AG04449 (cell line): Measurements from ENCODE around the gene ZNF282.
A peak's percentile ranks its signal among the peaks of the same experiment; 100 is the strongest.

Experiments used
- CTCF ChIA-PET: fragments of 350-600 bp; formaldehyde crosslinking; extraction: SDS; loops from one replicate; lab custom pipeline; 2021; ENCODE audit warnings: antibody characterized with exemption; lab: Yijun Ruan, JAX
- POLR2A ChIA-PET: fragments of 400-600, 350-600 bp; formaldehyde crosslinking; extraction: SDS; loops from one replicate; lab custom pipeline; 2020; ENCODE audit warnings: antibody characterized with exemption, inconsistent platforms; lab: Yijun Ruan, JAX
- DNase-seq: peaks from one replicate; pipeline ENCODE4 v3.0.0-alpha.2; 2010; ENCODE audit warnings: low read depth, low spot score
- H3K4me3 ChIP-seq: 2 replicates; pipeline ENCODE4 v1.5.1; 2011; ENCODE audit warnings: low read depth, mild to moderate bottlenecking, control low read depth, low read length
- TF ChIP-seq, protein P1 (sequence below): IDR thresholded peaks from one replicate; pipeline ENCODE4 v1.5.1; 2011; ENCODE audit warnings: mild to moderate bottlenecking, moderate library complexity, low read length, control low read depth, inconsistent platforms; ENCODE audit not compliant: insufficient read depth; ENCODE audit errors: missing control alignments

Gene ZNF282

DNA sequence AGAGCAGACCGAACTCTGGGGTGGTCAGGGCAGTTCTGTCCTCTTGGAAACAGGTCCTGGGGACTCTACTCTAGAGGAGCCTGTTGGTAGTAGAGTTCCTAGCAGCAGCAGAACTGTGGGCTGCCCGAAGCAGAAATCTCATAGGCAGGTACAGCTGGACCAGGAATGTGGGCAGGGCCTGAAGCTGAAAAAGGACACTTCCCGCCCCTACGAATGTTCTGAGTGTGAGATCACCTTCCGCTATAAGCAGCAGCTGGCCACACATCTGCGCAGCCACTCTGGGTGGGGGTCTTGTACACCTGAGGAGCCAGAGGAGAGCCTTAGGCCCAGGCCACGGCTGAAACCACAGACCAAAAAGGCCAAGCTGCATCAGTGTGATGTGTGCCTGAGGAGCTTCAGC, 58.3 kb downstream of the ZNF282 start:
- CTCF ChIA-PET: interaction anchor here (0.5 to 2.4 kb wide), 3 partner anchors 8 to 56 kb away, joined by 3 to 30 read pairs (median 4); partner anchors contain the start of gene ZNF783
- no peak overlapping the region for H3K4me3 ChIP-seq
- no peak for DNase-seq
- POLR2A ChIA-PET: interaction anchor here (1.3 kb wide), 1 partner anchor 8 kb away, joined by 4 read pairs; the partner anchor contains the start of gene ZNF783
- TF ChIP-seq, protein P1, sequence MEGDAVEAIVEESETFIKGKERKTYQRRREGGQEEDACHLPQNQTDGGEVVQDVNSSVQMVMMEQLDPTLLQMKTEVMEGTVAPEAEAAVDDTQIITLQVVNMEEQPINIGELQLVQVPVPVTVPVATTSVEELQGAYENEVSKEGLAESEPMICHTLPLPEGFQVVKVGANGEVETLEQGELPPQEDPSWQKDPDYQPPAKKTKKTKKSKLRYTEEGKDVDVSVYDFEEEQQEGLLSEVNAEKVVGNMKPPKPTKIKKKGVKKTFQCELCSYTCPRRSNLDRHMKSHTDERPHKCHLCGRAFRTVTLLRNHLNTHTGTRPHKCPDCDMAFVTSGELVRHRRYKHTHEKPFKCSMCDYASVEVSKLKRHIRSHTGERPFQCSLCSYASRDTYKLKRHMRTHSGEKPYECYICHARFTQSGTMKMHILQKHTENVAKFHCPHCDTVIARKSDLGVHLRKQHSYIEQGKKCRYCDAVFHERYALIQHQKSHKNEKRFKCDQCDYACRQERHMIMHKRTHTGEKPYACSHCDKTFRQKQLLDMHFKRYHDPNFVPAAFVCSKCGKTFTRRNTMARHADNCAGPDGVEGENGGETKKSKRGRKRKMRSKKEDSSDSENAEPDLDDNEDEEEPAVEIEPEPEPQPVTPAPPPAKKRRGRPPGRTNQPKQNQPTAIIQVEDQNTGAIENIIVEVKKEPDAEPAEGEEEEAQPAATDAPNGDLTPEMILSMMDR: no peak

DNA sequence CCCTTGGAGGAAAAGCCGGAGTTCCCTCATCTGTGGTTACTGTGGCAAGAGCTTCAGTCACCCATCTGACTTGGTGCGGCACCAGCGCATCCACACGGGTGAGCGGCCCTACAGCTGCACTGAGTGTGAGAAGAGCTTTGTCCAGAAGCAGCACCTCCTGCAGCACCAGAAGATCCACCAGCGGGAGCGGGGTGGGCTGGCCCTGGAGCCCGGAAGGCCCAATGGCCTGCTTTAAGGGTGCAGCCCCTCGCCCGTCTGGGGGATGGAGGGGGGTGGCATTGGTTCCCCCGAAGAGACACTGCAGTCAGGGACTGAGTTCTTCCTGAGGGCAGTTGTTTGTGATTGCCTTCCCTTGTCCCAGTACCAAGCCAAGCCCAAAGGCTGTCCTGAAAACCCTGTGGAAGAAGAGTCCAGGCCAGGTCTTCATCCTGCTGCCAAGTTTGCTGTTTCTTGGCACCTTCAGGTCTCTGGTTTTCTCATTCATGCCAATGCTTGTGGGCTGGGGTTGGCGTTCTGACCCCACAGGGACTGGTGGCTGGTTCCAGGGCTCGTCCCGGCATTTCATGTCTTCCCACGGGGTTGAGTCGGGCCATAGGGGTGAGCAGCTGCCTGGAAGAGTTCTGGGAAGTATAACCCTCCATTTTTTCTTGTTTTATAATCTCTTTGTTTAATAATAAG, 59.0 kb downstream of the ZNF282 start:
- CTCF ChIA-PET: no interaction called here
- TF ChIP-seq, protein P1: no peak
- DNase-seq: no peak
- H3K4me3 ChIP-seq: no peak overlapping the region
- POLR2A ChIA-PET: no interaction called here

DNA sequence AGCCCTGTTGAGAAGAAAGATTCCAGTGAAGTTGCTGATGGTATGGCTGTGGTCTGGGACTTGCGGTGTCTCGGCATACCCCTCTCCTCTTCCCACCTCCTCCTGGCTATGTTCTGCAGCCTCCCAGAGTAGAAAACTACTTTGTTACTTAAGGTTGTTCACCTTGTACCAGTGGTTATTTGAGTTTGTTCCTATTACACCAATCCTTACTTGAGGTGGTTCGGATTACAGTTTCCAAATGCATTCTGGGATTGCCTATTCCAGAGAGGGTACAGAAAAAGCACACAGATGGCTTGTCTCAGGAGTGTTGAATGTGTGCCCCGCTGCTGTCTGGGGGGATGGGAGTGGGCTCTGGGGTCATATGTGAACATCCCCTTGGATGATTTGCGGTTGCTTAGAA, 59.8 kb downstream of the ZNF282 start:
- no peak overlapping the region for H3K4me3 ChIP-seq
- TF ChIP-seq, protein P1: no peak
- ChIA-PET CTCF (no interaction called here), POLR2A (no interaction called here)
- DNase-seq: no peak

DNA sequence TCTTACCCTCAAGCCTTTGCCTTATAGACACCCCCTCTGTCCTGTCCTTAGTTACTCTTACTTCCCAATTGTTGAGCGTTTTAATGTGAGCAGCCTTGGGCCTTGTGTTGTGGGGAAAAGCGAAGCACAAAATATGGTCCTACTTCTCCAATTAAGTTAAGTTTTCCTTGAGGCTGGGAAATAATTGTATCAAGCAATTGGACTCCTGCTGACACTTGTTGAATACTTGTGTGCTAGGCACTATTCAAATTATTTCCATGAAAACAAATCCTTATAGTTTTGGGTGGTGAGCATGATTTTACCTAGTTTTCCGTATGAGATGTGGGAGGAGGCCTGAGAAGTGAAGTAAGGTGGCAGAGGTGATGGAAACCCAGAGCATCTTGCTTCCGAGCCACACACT, 61.2 kb downstream of the ZNF282 start:
- no peak for DNase-seq
- no peak overlapping the region for H3K4me3 ChIP-seq
- POLR2A ChIA-PET: no interaction called here
- CTCF ChIA-PET: no interaction called here
- TF ChIP-seq, protein P1: no peak

DNA sequence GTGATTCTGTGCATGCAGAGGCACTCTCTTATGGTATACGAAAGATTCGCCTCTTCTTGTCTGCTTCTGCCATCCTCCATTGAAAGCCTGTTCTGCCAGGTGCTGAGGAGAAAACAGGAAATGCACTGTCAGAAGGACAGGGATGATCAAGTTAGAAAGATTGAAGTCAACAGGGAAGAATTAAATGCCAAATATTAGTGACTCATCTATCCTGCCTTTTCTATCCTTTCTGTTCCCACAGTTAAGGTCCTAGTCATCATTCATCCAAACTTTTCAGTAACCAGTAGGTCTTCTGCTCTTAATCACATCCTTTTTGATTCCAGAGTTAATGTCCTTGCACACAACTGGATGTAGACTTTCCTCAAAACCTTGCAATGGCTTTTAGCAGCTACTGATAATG, 61.8 kb downstream of the ZNF282 start:
- no peak for DNase-seq
- no peak overlapping the region for H3K4me3 ChIP-seq
- CTCF ChIA-PET: interaction anchor here (0.8 to 1.1 kb wide), 2 partner anchors 8 to 14 kb away, joined by 3 to 4 read pairs; no protein-coding TSS in a partner anchor
- POLR2A ChIA-PET: no interaction called here
- TF ChIP-seq, protein P1: no peak

DNA sequence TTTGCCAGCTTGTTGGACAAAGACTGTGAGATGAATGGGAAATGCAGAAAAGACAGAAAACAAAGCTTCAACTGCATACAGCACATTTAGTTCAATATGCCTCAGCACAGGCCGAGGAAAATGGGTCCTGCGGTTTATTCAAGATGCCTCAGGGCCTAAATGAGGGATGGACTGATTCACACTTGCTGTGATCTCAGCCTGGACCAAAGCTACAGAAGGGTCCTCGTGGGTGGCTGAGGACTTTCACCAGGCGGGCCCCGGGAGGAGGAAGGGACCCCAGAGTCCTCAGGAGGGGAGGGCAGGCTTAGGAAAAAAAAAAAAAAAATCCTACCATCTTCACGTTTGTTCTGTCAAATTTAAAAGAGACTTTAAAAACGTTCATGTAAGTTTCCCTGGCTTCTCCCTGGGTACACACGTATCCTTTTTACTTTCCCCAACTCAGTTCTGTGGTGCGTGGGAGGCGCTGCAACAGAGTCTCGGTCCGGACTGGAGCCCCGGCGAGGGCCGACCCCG, 66.0 kb downstream of the ZNF282 start:
- TF ChIP-seq, protein P1: no peak
- H3K4me3 ChIP-seq: peak overlapping the region; percentile 63
- no peak for DNase-seq
- POLR2A ChIA-PET: interaction anchor here (0.7 to 1.6 kb wide), 11 partner anchors 8 to 446 kb away, joined by 3 to 13 read pairs (median 4); partner anchors contain the start of genes ZNF282 and ZNF398
- CTCF ChIA-PET: interaction anchor here (0.7 to 3.3 kb wide), 26 partner anchors 9 to 376 kb away, joined by 3 to 40 read pairs (median 4); partner anchors contain the start of genes ZNF212, ZNF282, ZNF398 and ZNF425
